H4 (cell line): ENCODE data around the gene ZCCHC14. TPM values are rescaled to one million over a fixed set of nuclear protein-coding genes. Genes with fewer than 3 reads are reported as not detected.
A peak's percentile ranks its signal among the peaks of the same experiment; 100 is the strongest.

ENCODE experiments used
- DNase-seq: peaks from one replicate; pipeline ENCODE4 v3.0.0-alpha.2; 2015; ENCODE audit warnings: low spot score
- total RNA-seq: library from RNA; depleted of rRNA; stranded (reverse); fragments of >200 nt; shearing (Covaris generic); gene quantifications from 2 replicates; pipeline ENCODE4 v1.2.3, GENCODE V29; 2014

Gene ZCCHC14
- total RNA-seq, 1 experiment from 2014 or later, result 6.3 TPM

- DNase-seq, result no peak
Measured at GRCh38 chr16:87432330-87432915, 60.4 kb downstream of the ZCCHC14 start.

GRCh38 chr16:87431926-87432325 is 60.9 kb downstream of the ZCCHC14 start:
- DNase-seq, result no peak

DNA sequence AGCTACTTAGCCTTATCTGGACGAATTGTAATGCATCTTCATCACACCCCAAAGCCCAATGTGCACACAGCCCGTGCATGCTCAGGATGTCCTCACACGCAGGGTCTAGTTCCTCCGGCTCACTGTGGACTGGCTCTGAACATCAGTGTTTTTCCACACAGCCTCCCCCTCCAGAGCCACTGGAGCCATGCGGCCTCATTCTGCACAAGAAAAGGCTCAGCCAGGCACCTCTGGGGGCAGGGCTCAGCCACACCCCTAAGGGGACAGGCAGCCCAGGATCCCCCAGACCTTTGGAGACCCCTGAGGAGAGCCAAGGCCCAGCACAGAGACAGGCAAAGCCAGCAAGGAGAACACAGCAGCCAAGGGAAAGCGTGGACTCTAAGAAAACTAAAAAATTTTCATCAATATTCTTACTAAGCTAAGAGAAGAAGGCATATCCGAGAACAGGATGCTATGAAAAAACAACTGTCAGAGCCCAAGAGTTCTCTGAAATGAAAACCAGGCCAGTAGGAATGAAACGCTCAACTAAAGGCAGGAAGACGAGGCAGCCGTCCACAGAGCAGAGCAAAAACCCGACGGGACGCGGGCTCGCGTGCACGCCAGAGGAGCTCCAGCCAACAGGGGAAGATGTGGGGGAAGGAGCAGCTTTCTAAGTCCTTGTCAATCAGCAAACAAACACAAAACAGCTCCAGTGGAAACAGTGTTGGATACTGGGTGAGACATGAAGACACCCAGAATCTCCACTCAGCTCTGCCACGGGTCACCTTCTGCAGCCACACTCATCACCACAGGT is 66.2 kb downstream of the ZCCHC14 start:
- DNase-seq, result no peak

DNA sequence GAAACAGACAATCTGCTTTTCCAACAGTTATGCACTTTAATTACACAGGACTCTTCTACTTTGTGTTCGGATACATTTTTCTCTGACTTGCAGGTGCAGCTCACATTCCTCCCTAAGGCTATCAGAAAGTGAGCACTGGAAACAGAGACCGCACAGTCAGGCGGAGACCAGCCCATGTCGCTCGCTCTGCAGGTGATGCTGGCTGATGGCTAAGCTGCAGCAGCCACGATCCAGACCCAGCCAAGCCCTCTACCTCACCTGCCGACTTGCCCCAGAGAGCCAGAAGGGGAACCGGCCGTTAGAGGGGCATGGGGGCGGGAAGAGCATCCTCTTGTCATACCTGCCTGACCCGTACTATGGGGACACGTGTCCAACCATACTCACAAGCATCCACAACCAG is 66.9 kb downstream of the ZCCHC14 start:
- DNase-seq, result no peak

GRCh38 chr16:87424266-87424665 is 68.6 kb downstream of the ZCCHC14 start:
- no peak for DNase-seq

DNA sequence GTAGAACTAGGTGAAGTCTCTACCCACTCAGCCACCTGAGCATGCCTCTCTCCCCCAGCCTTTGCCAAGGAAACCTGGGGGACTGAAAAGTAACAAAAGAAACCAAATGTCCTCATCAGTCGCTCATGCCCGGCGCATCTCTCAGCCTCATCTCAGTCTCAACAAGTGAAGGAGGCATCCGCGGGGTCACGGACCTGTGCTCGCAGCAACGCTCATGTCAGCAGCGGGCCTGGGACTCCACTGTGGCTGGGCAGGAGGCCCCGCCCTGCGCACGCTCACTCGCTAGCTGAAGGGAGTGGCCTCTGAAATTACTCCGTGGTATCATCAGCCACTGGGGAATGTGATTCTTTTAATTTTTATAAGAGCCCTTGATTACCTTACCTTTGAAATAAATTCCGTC is 69.4 kb downstream of the ZCCHC14 start:
- DNase-seq, result no peak

DNA sequence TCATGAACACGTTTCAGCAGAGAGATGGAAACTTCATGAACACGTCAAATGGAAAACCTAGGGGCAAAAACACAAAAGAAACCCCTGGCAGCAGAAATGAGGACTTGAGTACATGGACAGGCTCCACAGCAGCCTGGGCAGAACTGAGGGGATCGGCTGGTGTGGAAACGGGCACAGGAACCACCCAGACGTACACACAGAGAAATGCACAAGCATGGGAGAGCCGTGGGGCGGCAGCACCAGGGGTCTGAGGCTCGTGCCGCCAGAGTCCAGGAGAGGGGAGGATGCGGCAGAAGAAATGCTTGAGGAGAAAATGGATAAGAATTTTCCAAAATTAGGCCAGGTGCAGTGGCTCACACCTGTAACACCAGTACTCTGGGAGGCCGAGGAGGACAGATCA is 70.7 kb downstream of the ZCCHC14 start:
- no peak for DNase-seq

- no peak for DNase-seq
Measured at GRCh38 chr16:87421003-87421912, 71.6 kb downstream of the ZCCHC14 start.

DNA sequence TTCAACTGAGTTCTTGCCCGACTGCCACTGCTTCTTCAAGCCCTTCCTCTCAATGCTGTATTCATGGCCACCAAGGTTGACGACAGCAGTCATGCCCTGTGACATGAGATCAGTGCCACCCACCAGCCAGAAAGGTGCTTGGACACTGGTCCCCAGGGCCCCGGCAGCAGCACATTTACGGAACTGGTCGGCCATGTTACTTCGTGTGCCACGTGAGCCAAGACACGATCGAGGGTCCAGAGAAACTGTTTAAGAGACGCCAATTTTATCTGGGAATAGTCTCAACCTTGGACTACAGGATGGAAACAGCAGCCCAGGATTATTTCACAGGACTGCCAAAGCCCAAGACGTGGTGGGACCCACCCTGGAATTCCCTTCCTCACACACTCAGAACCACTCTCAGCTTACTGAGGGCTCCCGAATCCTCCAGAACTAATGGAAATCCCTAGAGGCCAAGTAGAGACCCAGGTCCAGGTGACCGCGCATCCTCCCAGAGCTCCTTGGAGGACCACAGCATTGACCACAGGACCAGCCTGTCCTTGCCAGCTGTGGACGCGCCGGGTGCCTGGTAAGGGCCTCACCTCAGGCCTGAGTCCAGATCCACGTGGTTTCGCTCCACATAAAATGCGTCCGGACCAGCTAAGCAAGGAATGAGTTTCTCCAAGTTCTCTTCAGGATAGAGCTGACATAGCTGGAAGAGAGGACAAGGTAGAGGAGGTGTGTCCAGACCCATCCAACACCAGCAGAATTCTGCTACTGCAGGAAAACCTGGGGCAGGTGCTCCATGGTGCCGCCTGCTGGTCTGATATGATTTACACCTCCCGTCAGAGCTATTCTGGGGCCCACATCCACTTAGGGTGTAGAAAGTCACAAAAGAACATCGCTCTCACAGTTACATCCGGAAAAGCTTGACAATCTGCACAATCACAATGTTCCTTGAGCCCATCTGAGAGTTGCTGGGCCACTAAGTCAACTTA is 72.5 kb downstream of the ZCCHC14 start:
- no peak for DNase-seq

DNA sequence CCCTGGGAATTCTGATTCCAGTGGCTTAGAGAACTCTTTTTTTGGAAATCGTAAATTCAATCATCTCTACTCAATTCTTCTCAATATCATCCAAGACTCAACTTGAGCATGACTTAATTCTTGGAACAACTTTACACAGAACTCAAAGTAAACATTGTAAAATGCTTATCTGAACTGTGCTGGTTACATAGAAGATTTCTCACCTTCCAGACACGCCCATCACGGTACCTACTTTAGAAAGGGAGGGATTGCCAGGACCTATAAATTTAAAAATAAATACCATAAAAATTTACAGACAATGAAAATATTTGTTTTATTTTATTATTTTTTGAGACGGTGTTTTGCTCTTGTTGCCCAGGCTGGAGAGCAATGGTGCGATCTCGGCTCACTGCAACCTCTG is 74.2 kb downstream of the ZCCHC14 start:
- no peak for DNase-seq

DNA sequence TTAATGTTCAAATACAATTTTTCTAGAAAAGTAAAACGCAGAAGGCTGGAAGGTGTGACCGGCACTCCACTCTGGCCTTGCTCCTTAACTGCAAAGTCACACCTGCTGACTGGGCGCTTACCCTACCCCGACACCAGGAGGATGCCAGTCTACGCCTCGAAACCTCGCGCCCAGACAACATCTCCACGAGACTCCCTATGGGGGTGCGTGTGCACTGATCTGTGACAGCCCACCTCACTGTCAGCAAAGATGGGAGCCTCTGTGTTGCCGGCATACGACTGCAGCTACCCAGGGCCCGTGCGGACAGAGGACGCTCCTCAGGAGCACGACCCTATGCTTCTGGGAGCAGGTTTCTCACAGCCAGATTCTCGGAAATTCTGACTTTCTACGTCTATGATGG is 74.6 kb downstream of the ZCCHC14 start:
- no peak for DNase-seq

DNA sequence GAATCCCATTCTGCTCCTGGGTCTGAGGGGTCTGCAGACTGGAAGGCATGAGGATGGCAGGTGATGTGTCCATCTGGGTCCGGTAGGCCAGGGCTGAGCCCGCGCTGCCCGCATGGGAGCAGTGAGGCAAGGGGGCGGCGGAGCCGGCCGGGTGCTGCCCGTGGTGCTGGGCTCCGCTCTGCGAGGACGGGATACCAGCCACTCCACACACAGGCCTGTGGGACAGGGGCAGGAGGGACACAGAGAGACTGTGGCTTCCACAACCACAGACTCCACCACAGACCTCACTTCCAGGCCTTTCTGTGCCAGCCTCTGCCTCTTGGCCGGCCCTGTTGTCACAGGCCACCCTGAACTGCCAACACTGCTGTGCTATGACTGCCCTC is 75.3 kb downstream of the ZCCHC14 start:
- no peak for DNase-seq

DNA sequence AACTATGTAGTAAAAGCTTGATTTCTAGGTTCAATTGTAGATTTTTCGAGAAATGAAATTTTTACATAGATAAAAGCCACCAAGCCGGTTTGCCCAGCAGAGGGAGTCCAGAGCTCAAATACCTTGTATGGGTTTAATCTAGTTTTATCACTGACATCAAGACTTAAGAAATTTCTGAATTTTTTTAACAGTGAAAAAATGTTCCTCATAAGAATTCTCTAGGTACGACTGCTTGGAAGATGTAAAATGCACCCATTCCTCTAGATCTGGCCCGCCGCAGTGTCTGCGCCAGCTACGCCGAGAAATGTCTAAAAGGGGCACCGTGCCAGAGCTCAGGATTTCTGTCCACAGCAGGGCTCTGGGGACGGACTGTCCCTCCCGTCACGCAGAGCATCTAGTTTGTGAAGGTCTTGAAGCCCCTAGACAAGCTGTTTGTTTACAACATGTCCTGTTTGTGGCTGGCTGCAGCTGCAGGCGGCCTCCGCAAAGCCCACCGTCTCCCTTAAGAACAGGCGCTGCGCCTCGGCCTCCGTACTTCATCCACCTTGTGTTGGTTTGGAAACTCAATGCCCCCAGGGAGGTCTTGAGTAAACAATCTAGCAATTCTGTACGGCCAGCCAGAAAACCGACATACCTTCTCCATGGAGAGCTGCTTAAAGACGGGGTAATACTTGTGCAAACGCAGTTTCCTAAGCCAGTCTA is 75.8 kb downstream of the ZCCHC14 start:
- peak; percentile 37 for DNase-seq

DNA sequence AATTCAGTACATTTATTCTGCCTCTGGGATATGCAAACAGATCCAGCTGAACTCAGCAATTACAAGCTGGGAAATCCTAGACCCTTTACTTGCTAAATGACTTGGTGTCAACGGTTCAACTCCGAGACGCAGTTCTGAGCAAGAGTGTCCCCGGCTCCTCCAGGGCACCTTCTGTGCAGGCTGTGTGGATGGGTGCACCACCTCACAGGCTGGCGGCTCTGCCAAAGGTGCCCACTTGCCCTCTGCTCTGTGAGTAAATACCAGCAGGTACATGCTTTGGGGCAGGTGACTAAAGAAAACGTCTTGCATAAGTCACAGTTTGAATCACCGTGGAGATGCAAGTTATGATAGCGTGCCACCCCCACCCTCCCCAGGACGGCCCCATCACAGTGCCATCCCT is 77.4 kb downstream of the ZCCHC14 start:
- no peak for DNase-seq

- no peak for DNase-seq
Measured at GRCh38 chr16:87414251-87414680, 78.6 kb downstream of the ZCCHC14 start.

- no peak for DNase-seq
Measured at GRCh38 chr16:87412996-87413421, 79.8 kb downstream of the ZCCHC14 start.

- DNase-seq, result no peak
Measured at GRCh38 chr16:87412371-87412995, 80.3 kb downstream of the ZCCHC14 start.

DNA sequence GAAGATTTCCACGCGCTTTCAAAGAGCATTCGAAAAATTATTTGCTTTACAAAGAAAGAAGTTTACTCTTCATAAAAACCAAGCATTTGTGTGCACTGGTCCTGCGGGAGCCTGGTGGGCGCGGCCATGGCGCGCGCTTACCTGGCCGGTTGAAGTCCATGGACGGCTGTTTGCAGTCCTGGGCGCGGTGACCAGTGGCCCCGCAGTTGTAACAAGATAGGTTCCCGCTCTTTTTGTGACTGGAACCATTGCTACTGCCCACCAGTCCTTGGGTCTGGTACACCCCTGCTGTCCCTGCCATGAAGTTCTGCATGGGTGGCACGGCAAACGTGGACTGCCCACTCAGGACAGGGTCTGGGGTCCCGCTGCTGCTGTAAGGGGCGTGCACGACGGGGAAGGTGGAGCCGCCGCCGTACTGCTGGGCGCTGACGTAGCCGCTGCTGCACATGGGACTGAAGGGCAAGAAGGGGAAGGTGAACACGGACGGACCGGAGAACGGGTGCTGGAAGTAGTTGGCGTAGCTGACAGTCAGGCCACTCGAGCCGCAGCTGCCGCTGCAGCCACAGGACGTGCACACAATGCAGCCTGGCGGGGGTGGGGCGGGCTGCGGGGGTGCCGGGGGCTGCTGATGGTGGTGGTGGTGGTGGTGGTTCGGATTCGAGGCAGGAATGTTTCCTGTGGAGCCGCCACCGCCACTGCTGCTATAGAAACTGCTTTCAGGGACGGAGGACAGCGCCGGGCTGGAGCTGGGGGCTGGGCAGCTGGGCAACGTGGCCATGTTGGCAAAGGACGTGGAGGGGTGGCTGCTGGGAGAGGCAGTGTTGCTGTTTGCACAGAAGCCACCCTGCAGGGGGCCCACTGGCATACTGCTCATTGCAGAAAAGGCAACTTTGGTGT is 81.2 kb downstream of the ZCCHC14 start:
- DNase-seq, result no peak

- DNase-seq, result no peak
Measured at GRCh38 chr16:87410968-87411367, 81.9 kb downstream of the ZCCHC14 start.
